ENCODE measurements around the gene LRCH4. TPM values are rescaled to one million over a fixed set of nuclear protein-coding genes. Genes with fewer than 3 reads are reported as not detected.

LRCH4 gene
- total and polyA plus RNA-seq, 2 donors (not counting 3 experiments of a cell fraction or from before 2014, with no cell fraction given): 32.1 to 56.1 TPM

DNA sequence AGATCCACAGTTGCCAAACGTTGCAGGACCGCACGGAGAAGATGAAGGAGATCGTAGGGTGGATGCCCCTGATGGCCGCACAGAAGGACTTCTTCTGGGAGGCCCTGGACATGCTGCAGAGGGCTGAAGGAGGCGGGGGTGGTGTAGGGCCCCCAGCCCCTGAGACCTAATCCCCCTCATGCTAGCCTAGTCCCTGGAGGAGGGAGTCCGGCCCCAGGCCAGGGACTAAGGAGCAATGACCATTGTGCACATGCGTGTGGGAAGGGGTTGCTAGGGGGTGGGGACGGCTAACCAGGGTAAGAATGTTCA is 14.8 kb upstream of the LRCH4 start:
- dilution Hi-C loops (cut with MboI; ENCODE audit: extremely low pct_ligation_motif_present, low sequenced_read_pairs) (no loop called here), intact Hi-C loops (cut with micrococcal nuclease) (no loop called here)
- H3K27ac ChIP-seq (ENCODE audit: insufficient read depth, low read depth, low read length): no peak overlapping the region
- CTCF ChIA-PET: no interaction called here
- H3K4me2 ChIP-seq (ENCODE audit: insufficient read depth, low read length): no peak overlapping the region
- H3K4me1 ChIP-seq (ENCODE audit: control insufficient read depth, extremely low read depth, insufficient read depth, low read length): peaks cover 20% of the 10 kb centered on the region
- no peaks in the 10 kb centered on the region for H4K20me1 ChIP-seq (replicated peaks; ENCODE audit: control insufficient read depth, extremely low read depth, insufficient read depth, low read length)
- H3K79me2 ChIP-seq (ENCODE audit: control insufficient read depth, insufficient read depth, low read length): no peaks in the 10 kb centered on the region
- TF ChIP-seq JUN (IDR thresholded peaks at IDR 0.05; ENCODE audit: borderline replicate concordance, insufficient read depth, insufficient read length, low read depth): no peak
- no peak for TF ChIP-seq FOS (IDR thresholded peaks at IDR 0.05; ENCODE audit: borderline replicate concordance, insufficient read depth, low read length)
- TF ChIP-seq GATA2 (IDR thresholded peaks at IDR 0.05; ENCODE audit: insufficient read depth, insufficient read length, low read depth, low read length): no peak
- no peak for TF ChIP-seq POLR2A (IDR thresholded peaks at IDR 0.05; ENCODE audit: low read depth, low read length)
- TF ChIP-seq POLR2AphosphoS5 (IDR thresholded peaks at IDR 0.05; ENCODE audit: insufficient read depth, low read depth, low read length): no peak
- TF ChIP-seq MYC (IDR thresholded peaks at IDR 0.05; ENCODE audit: low read depth, low read length): no peak
- no peak for TF ChIP-seq EZH2 (IDR thresholded peaks at IDR 0.05; ENCODE audit: borderline replicate concordance, low read depth, low read length, severe bottlenecking)
- TF ChIP-seq, protein P1, sequence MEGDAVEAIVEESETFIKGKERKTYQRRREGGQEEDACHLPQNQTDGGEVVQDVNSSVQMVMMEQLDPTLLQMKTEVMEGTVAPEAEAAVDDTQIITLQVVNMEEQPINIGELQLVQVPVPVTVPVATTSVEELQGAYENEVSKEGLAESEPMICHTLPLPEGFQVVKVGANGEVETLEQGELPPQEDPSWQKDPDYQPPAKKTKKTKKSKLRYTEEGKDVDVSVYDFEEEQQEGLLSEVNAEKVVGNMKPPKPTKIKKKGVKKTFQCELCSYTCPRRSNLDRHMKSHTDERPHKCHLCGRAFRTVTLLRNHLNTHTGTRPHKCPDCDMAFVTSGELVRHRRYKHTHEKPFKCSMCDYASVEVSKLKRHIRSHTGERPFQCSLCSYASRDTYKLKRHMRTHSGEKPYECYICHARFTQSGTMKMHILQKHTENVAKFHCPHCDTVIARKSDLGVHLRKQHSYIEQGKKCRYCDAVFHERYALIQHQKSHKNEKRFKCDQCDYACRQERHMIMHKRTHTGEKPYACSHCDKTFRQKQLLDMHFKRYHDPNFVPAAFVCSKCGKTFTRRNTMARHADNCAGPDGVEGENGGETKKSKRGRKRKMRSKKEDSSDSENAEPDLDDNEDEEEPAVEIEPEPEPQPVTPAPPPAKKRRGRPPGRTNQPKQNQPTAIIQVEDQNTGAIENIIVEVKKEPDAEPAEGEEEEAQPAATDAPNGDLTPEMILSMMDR (IDR thresholded peaks at IDR 0.05; ENCODE audit: extremely low read depth in 1 of 2, insufficient read depth in 1 of 2, low read depth in 1 of 2, low read length in 2 of 2): no peak
- TF ChIP-seq, protein P2, sequence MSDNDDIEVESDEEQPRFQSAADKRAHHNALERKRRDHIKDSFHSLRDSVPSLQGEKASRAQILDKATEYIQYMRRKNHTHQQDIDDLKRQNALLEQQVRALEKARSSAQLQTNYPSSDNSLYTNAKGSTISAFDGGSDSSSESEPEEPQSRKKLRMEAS (IDR thresholded peaks at IDR 0.05; ENCODE audit: insufficient read depth, insufficient read length): no peak
- H3K9me3 ChIP-seq (replicated peaks; ENCODE audit: control insufficient read depth, insufficient read depth, low read length): no peaks in the 10 kb centered on the region
- peaks cover 0 to 2% of the 10 kb centered on the region in 2 experiments for H3K27me3 ChIP-seq (ENCODE audit: control insufficient read depth in 2 of 2, insufficient read depth in 2 of 2, low read length in 2 of 2)
- no peak for DNase-seq (ENCODE audit: low read depth, low spot score)
- no peak overlapping the region for H3K4me3 ChIP-seq (replicated peaks in 1 of 3; ENCODE audit: insufficient read depth in 1 of 3, low read depth in 1 of 3, low read length in 3 of 3)
- no peak for FAIRE-seq
- H3K9me1 ChIP-seq (replicated peaks; ENCODE audit: control insufficient read depth, extremely low read depth, insufficient read depth, low read length): no peaks in the 10 kb centered on the region
- no peak overlapping the region for H2AFZ ChIP-seq (ENCODE audit: low read depth, low read length)
- POLR2A ChIA-PET: no interaction called here
- H3K36me3 ChIP-seq (ENCODE audit: control insufficient read depth in 2 of 2, extremely low read depth in 1 of 2, insufficient read depth in 2 of 2, low read length in 2 of 2): no peaks in the 10 kb centered on the region
- no TSS peak for BruUV-seq (replicated peaks)
- H3K9ac ChIP-seq (replicated peaks; ENCODE audit: extremely low read depth, insufficient read depth, low read length): no peak overlapping the region
